GM19023 (cell line): ENCODE results near the gene ATP6V0B.

ENCODE experiments used
- ATAC-seq: cut with Tn5 transposase; IDR thresholded peaks from one replicate; pipeline ENCODE4 v1.9.1; 2021; ENCODE audit warnings: mild to moderate bottlenecking, moderate library complexity; ENCODE audit not compliant: unreplicated experiment

Gene ATP6V0B

DNA sequence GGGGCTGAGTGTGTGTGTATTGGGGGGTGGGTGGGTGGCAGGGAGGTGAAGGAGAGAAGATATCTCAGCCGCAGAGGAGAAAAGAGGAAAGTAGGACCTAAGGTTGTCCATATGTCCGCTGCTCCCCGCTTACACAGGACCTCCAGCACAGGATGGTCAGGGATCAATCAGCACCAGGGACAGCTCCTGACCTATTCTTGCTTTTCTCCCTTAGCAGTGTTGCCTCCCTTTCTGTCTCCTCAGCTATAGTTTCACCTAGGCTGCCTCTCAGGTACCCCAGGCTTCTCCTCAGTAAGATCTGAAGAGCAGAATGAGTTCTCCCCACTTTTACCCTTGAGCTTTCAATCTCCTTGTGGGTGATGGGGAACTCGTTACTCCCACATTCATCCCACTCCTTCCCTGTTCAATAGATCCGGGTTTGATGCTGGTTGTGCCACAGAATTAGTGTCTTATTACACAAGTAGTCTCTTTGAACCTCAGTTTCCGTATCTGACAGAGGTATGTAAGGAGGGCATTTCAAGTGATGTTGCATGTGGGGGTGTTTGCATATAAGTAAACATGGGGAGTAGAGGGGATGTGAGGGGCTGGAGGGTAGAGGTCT is 6.3 kb upstream of the ATP6V0B start:
- ATAC-seq: no peak

DNA sequence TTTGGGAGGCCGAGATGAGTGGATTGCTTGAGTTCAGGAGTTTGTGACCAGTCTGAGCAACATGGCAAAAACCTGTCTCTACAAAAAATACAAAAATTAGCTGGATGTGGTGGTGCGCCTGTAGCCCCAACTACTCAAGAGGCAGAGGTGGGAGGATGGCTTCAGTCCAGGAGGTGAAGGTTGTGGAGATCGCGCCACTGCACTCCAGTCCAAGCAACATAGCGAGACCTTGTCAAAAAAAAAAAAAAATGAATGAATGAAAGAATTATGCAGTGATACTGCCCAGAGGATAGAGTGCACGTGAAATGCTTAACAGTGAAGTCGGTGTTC is 5.4 kb upstream of the ATP6V0B start:
- no peak for ATAC-seq

DNA sequence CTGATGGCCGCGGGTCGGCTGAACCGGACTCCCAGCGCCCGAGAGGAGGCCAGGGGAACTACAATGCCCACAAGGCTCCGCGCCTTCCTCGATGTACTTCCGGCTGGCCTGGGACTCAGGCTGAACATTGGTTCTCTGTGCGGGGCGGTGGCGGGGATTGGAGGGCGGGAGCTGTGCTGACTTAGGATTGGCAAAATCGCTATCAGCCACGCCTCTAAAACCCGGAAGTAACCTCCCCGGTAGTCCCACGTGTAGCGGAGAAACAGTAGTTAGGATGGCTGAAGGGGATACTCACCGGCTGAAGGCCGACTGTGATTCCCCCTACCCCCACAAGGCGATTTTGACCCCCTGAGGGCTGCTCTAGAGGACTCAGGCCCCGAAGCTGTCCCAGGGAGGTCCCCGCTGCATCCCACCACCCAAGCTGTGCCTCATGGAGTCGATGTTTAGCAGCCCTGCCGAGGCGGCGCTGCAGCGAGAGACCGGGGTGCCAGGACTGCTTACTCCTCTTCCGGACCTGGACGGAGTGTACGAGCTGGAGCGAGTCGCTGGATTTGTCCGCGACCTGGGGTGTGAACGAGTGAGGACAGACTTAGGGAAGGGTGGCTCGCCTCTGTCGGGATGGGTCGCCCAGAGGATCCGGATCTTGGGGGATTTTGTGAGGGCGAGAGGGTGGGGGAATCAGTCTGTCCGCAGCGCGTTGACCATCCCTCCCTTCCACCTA is 4.9 kb upstream of the ATP6V0B start, which contains the start of gene DPH2:
TSS of gene DPH2 (plus strand) at position 265 of the 721 bp plus-strand sequence. CDS start at position 431, 166 bp downstream.
- peak; percentile 78 for ATAC-seq

DNA sequence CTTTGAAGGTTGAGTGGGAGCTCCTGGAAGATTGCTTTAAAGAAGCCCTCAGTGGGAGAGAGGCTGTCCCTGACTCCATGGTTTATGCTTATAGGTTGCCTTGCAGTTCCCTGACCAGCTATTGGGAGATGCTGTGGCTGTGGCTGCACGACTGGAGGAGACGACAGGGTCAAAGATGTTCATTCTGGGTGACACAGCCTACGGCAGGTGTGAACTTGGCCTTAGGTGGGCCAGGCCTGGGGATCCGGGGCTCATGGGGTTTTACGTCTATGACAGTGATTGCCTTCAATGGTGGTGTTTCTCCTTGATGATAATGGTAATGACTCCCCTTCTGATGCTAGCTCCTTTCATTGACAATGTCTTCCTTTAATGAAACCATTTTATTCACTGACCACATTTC is 4.3 kb upstream of the ATP6V0B start:
- no peak for ATAC-seq

DNA sequence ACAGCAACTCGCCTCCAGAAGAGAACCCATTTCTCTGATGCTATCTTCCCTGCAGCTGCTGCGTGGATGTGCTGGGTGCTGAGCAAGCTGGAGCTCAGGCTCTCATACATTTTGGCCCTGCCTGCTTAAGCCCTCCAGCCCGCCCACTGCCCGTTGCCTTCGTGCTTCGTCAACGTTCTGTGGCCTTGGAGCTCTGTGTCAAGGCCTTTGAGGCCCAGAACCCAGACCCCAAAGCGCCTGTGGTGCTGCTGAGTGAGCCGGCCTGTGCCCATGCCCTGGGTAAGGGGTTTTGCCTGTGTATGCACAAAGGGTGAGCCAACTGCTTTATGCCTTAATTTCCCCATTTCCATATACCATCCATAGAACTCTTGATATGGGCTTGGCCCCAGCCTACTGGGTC is 3.8 kb upstream of the ATP6V0B start:
- no peak for ATAC-seq

DNA sequence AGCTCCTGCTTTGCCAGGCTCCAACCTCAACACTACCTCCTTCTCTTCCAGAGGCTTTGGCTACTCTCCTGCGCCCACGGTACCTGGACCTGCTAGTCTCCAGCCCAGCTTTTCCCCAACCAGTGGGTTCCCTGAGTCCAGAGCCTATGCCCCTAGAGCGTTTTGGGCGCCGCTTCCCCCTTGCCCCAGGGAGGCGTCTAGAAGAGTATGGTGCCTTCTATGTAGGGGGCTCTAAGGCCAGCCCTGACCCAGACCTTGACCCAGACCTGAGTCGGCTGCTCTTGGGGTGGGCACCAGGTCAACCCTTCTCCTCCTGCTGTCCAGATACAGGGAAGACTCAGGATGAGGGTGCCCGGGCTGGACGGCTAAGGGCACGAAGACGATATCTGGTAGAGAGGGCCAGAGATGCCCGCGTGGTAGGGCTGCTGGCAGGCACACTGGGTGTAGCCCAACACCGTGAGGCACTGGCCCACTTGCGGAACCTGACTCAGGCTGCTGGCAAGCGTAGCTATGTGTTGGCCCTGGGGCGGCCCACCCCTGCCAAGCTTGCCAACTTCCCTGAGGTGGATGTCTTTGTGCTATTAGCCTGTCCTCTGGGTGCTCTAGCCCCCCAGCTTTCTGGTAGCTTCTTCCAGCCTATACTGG is 3.3 kb upstream of the ATP6V0B start:
- ATAC-seq: no peak

DNA sequence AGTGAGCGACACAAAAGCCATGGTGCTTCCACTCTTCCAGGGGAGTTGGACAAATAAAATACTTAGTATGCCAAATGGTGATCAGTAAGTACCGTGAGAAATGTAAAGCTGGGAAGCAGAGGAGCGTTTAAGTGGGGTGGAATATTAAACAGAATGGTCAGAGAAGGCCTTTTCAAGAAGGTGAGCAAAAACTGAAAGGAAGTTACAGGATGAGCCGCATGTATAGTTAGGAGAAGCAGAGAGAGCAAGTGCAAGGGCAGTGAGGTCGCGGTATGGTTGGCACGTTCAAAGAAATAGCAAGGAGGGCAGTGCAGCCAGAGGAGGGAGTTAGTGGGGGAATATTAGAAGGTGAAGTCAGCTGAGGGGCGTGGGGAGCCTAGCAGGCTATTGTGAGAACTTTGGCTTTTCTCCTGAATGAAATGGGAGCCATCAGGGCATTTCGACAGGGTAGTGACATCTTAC is 748 bp upstream of the ATP6V0B start:
- no peak for ATAC-seq

DNA sequence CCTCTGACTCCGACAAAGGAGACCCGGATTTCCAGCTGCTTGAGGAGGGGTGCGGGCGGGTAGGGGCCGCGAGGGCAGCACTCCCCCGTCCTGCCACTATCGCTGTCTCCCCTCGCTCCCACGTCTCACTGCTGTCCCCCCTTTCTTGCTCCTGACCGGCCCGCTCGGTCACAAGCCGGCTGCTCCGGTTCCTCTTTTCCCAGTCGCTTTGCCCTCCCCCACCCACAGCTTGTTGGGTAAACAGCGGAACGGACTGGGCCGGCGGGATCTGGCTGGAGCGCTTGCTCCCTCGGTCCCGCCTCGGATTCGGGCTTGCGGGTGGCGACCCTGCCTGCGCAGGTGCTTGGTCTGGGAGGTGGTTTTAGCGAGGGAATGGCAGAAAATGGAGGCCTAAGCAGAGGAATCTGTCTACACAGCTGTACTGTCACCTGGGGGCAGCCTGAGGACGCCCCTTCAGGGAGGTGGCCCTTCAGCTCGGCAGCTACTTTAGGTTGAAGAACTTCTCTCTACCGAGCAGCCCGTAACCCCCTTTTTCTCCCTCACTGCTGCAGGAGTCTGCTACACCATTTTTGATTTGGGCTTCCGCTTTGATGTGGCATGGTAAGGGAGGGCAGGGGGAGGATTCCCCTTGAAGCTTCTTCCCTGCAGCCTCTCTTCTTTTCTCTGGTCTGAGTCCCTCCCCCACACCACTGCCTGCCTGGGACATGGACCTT is 645 bp downstream of the ATP6V0B start:
- peak; percentile 3 for ATAC-seq

DNA sequence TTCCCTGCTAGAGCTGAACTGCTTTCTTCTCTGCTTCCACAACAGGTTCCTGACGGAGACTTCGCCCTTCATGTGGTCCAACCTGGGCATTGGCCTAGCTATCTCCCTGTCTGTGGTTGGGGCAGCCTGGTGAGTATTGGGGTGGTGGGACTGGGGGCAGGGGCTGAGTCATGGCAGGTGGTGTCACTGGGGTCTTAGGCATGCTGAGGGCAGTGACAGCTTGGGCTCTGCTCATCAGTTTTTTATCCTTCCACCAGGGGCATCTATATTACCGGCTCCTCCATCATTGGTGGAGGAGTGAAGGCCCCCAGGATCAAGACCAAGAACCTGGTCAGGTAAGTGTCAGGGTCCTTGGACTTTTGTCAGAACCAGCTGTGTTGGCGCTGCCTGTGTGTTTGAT is 1.3 kb downstream of the ATP6V0B start:
- no peak for ATAC-seq

DNA sequence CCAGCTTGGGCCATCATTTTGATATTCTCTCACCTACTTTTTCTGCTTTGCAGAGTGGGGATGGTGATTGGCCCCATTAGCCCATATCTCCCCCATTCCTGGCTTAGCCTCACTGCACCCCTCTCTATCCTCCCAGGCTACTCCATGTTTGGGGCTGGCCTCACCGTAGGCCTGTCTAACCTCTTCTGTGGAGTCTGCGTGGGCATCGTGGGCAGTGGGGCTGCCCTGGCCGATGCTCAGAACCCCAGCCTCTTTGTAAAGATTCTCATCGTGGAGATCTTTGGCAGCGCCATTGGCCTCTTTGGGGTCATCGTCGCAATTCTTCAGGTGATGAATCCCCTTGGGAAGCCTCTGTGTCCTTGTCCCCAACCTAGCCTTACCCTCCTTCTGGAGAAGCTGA is 2.1 kb downstream of the ATP6V0B start:
- no peak for ATAC-seq

DNA sequence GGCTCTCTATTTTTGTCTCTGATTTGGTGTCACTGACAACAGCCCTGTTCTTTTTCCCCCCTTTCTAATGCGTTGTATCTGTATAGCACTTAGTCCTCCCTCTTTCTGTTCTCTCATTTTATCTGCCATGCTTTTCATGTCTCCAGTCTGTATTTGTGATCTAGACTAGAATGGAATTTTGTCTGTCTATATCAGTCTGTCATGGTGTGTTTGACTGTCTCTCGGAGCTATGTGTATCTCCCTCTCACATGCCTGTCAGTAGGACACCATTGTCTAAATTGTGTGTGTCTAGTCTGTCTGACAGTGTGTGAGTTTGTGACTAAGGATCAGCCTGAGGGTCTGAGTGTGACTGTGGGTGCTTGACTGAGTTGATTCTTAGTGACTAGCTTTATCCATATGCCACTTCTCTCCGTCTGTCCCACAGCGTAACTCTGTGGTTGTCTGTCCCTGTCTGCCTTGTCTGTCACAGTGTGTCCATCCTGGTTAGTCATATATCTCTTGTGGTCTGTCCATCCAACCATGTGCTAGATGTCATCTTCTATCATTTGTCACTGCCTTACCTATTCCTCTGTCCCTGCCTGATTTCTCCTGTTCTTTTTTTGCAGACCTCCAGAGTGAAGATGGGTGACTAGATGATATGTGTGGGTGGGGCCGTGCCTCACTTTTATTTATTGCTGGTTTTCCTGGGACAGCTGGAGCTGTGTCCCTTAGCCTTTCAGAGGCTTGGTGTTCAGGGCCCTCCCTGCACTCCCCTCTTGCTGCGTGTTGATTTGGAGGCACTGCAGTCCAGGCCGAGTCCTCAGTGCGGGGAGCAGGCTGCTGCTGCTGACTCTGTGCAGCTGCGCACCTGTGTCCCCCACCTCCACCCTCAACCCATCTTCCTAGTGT is 2.9 kb downstream of the ATP6V0B start:
- no peak for ATAC-seq

DNA sequence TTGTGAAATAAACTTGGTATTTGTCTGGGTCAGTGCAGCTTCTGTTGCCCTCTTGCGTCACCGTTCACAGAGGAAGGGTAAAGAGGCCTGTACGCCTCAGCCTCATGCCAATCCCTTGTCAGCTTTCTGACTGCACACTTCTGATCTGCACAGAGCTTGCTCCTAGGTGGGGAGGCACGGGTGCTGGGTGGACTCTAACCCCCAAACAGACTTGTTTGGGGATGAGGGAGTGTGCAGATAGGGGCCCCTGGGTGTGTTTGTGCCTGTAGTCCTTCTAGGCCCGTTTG is 3.4 kb downstream of the ATP6V0B start:
- no peak for ATAC-seq

DNA sequence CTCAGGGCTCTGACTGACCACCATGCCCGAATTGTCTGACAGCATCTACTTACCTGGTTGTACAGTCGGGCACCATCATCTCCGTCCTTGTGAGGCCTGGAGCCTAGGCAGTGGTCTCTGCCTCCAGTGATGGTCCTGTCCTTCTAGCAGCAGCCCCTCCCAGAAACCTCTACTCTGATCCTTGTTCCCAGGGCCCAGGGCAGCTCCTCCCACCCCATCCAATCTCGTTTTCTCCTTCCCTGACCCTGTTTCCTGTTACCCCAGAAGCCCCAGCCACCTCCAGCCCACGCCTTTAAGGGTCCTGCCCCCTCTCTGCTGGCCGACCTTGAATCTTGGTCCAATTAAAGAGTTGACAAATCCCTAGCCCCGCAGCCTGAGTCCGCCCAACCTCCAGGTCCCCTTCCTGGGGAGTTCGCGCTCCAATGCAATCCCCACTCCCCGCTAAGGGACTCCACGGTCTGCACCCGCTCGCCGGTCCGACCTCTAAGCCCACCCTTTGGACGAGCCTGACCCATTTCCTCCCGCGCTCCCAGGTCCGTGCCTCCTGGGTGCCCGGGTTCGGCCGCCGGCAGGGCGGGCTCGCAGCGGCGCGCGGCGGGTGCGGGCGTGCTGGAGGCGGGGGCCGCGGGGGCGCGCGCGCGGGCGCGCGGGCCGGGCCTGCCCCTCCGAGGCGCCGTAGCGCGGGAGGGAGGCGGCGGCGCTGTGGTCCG is 3.9 kb downstream of the ATP6V0B start, which contains the start of gene B4GALT2:
TSS of gene B4GALT2 (plus strand) at position 660 of the 710 bp plus-strand sequence. CDS start 1,951 bp downstream, outside the sequence.
- no peak for ATAC-seq

DNA sequence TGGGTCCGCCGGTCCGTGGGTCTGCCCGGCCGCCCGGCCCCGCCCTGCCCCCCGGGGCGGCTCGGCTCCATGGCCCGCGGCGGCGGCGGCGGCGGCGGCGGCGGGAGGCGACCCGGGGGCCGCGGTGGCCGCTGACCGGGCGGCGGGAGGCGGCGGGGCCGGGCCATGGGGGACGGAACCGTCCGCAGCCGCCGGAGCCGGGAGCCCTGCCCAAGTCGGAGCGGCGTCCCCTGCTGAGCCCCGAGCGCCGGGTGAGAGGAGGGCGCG is 4.4 kb downstream of the ATP6V0B start:
- ATAC-seq: no peak

DNA sequence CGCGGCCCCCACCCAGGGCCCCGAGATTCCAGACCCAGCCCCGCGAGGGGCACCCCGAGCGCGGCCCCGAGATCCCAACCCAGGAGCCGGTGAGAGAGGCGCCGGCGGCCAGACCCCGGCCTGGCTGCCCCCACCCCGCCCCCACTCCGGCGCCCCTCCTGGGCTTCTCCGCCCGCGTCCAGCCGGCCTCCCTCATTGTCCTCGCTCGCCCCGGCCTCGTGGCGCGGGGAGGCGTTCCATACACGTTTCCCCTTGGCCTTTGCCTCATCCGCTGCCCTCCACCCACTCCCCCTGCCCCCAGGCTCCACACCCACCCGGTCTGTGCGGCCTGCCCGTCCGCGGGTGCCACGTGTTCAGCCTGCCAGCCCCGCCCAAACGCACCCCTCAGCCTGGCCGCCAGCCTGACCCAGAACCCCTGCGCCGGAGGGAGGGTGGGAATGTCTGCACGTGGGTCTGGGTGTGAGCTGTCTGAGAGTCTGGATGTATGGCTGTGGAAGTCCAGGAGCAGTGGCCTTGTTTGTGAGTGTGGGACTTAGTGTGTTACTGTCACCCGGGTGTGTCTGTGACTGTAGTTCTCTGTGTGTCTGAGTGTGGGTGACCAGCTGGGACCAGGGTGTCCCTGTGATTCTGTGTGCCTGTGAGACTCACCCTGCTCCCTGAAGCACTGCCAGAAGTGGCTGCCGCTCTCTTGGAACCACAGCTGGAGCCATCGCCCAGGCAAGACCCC is 4.9 kb downstream of the ATP6V0B start:
- no peak for ATAC-seq

DNA sequence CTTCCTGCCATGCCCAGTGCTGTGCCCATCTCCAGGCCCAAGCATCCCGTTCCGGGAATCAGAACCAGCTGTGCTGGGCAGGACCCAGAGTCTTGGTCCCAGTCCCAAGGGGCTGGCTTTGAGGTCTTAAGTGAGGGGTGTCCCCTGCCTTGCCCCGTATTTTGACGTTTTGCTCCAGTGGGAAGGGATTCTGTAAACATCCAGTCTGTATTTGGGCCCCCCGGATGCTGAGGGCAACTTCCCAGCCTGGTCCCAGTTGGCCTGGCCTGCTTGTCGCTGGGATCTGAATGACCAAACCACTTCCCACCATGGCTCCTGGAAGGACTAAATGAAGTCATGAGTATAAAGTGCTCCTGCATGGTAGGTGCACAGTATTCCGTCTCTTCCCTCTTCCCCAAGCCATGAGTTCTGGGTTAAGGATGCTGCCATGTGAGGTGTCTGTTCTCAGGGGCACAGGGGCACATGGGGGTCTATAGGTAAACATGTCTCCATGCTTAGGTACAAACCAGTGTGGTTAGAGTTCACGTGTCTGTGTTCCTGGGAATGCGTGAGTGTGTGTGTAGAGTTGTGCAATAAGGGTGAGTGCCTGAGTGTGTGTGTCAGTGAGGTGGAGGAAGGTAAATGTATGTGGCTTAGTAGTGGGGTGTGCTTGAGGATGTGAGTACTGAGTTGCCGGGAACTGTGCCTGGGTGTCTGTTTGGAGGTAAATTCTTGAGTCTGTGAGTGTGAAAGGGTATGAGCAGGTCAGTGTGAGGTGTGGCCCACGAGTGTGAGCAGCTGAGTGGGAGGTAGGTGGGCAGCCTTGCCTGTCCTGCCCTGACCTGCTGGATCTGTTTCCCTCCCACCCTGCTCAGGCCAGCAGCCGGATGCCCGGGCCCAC is 5.7 kb downstream of the ATP6V0B start:
- no peak for ATAC-seq

DNA sequence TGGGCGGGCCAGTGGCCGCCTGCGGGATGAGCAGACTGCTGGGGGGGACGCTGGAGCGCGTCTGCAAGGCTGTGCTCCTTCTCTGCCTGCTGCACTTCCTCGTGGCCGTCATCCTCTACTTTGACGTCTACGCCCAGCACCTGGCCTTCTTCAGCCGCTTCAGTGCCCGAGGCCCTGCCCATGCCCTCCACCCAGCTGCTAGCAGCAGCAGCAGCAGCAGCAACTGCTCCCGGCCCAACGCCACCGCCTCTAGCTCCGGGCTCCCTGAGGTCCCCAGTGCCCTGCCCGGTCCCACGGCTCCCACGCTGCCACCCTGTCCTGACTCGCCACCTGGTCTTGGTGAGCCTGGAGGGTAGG is 6.4 kb downstream of the ATP6V0B start:
- no peak for ATAC-seq

DNA sequence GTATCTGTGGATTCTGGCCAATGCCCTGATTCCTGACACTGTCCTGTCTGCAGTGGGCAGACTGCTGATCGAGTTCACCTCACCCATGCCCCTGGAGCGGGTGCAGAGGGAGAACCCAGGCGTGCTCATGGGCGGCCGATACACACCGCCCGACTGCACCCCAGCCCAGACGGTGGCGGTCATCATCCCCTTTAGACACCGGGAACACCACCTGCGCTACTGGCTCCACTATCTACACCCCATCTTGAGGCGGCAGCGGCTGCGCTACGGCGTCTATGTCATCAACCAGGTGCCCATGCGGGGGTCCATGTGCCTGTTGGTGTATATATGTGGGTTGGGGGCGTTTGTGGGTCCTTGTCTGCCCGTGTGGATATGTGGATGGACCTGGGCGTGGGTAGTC is 6.9 kb downstream of the ATP6V0B start:
- ATAC-seq: no peak

DNA sequence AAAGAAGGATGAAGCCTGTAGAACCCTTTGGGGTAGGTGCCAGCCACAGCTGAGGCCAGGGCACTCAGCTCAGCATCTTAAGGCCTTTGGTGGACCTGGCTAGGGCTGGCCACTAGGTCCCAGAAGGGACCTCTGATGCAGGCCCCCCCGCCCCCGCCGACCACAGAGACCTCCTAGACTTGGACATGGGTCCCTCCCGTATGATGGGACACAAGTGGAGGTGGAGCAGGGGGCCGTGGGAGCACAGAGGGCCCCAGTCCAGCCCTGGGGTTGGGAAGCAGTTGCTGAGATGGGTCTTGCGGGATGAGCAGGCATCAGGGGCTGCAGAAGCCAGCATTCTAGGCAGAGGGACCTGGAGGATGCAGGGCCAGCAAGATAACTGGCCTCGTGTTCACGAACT is 7.5 kb downstream of the ATP6V0B start:
- no peak for ATAC-seq
